Astrocyte of the cerebellum (primary cell): Measurements from ENCODE around the gene CHN1.
A peak's percentile ranks its signal among the peaks of the same experiment; 100 is the strongest.

ENCODE experiments used
- DNase-seq: peaks from one replicate; pipeline ENCODE4 v3.0.0-alpha.2; 2011; ENCODE audit warnings: low read depth
- H3K4me3 ChIP-seq: 2 replicates; pipeline ENCODE4 v1.5.1; 2011; ENCODE audit warnings: mild to moderate bottlenecking, low read depth, low read length, moderate library complexity
- in situ Hi-C: cut with HindIII; loops from 2 replicates; pipeline ENCODE4 v1.10.0; 2017; ENCODE audit warnings: low sequenced_read_pairs
- TF ChIP-seq, protein P1 (sequence below): IDR thresholded peaks from 2 replicates; pipeline ENCODE4 v1.5.1; 2012; ENCODE audit warnings: low read length, low read depth, moderate library complexity, mild to moderate bottlenecking; ENCODE audit errors: missing control alignments

CHN1 gene

DNA sequence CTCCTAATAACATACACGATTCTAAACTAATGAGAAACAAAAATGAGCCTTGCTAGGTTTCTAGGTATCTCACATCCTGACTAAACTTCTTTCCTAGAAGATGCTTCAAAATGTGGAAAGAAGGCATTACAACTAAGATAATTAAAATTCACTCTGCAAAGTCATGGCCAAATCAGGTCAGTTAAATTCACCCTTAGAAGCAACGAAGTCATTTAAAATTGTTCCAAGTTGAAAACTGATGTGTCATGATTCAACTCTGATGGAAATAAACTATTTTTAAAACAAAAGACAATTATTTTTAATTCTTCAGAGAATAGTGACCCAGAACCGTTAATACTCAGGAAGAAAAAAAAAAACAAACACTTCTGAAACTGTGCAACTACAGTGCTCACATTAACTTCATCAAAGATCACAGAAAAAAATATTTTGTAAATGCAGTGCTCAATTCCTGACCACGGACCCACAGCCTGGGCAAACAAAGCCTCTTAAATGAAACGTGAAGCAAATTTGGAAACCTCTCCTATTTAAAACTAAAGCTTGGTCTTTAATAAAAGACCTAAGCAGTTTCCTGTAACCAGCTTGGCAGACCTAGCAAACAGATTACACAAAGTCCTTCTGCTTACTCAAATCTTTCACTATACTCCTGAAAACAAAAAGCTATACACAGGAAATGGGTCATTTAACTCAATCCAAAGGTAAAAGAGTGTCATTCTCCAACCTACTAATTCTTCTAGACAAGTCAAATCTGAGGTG, 39.0 kb downstream of the CHN1 start:
- in situ Hi-C loops = no loop called here
- peak; percentile 82 for DNase-seq
- TF ChIP-seq, protein P1, sequence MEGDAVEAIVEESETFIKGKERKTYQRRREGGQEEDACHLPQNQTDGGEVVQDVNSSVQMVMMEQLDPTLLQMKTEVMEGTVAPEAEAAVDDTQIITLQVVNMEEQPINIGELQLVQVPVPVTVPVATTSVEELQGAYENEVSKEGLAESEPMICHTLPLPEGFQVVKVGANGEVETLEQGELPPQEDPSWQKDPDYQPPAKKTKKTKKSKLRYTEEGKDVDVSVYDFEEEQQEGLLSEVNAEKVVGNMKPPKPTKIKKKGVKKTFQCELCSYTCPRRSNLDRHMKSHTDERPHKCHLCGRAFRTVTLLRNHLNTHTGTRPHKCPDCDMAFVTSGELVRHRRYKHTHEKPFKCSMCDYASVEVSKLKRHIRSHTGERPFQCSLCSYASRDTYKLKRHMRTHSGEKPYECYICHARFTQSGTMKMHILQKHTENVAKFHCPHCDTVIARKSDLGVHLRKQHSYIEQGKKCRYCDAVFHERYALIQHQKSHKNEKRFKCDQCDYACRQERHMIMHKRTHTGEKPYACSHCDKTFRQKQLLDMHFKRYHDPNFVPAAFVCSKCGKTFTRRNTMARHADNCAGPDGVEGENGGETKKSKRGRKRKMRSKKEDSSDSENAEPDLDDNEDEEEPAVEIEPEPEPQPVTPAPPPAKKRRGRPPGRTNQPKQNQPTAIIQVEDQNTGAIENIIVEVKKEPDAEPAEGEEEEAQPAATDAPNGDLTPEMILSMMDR = no peak
- H3K4me3 ChIP-seq = no peak overlapping the region

DNA sequence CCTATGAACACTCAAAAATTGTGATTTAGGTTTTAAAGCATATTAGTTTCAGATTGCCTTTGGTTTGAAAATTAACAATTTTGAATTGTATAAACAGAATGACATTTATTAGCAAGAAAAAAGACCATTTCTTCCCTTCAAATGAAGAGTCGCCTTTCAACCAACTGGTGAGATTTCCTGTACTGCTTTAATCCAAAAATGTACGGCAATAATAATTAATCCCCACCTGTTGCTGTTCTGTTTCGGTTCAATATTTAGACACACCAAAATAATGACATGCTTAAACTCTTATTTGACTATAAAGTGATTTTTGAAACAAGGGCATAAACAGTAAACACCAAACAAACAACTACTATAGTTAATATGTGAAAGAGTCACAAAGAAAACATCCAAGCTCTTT, 39.6 kb downstream of the CHN1 start:
- DNase-seq = no peak
- no peak overlapping the region for H3K4me3 ChIP-seq
- TF ChIP-seq, protein P1 = no peak
- in situ Hi-C loops = no loop called here

DNA sequence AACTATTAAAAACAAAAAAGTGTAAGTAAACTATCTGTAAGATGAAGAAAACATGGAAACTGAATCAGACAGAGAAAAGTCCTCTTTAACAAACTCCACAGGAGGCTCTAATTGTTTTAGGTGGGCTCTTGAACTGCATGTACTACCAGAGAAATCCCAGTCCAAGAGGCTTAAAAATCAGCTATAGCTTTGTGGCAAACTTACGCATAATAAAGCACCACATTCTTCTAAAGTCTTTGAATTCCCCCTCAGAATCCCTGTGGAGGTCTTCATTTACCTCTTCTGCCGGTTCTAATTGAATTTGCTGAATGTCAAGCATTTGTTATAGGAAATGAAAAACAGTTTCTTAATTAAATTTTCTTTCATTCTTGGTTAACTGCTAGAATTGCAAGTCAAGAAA, 40.8 kb downstream of the CHN1 start:
- no peak for DNase-seq
- H3K4me3 ChIP-seq = no peak overlapping the region
- in situ Hi-C loops = no loop called here
- TF ChIP-seq, protein P1 = no peak

DNA sequence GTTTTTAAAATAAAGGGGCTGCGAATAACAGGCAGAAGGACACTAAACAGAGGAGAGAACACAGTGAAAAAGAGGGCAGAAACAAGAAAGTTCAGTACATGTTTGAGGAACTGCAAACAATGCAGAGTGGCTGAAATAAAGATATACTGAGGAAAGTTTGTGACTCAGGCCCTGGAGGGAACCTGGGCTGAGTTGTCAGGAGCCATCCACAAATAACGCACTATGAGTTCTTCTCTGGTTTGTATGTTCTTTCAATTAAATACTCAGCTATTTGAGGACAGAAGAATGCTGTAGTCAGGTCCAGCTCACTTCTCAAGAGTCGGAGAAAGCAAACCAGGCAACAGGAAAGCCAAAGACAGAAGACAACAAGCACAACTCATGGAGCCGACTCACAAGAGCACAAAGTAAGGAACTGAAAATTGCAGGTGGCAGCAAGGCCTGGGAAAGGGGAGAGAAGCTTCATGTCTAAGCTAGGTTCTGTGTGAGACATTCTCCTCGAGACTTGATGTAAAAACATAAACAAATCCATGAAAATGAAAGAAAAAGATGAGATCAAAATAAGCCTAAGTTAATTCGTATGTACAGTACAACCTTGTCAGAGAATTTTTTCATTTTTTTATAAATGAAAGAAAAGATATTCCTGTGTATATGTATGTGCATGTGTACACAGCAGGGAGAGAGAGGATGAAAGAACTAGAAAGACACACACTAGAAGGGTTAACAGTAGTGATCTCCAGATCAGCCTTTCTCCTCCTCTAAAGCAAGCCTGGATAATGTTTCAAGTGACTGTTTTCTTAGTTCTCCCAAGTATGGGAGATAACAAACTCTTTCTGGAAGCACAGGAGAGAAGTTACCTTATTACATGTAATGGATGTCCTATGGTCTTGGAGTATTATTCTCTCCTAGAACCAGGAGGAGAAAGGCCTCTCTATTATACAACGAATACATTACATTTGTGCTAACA, 41.5 kb downstream of the CHN1 start:
- no peak for DNase-seq
- TF ChIP-seq, protein P1 = no peak
- in situ Hi-C loops = no loop called here
- no peak overlapping the region for H3K4me3 ChIP-seq

DNA sequence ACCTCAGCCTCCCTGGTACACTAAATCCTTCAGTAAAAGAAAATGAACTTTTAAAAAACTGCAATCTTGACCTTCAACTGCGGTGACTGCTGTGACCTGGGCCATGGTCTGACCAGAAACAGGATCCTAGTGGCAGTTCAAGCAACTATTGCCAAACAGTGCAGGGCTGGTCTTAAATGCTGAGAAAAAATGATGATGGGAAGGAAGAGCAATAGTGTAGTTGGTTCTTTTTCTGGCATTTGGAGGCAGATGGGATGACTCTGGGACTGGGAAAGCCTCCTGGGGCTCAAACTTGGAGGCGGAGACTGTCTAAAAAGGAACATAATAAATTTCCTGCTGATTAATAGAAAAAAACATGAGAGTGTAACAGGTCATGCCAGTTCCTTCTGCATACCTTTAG, 45.4 kb downstream of the CHN1 start:
- no peak overlapping the region for H3K4me3 ChIP-seq
- in situ Hi-C loops = no loop called here
- DNase-seq = no peak
- TF ChIP-seq, protein P1 = no peak

DNA sequence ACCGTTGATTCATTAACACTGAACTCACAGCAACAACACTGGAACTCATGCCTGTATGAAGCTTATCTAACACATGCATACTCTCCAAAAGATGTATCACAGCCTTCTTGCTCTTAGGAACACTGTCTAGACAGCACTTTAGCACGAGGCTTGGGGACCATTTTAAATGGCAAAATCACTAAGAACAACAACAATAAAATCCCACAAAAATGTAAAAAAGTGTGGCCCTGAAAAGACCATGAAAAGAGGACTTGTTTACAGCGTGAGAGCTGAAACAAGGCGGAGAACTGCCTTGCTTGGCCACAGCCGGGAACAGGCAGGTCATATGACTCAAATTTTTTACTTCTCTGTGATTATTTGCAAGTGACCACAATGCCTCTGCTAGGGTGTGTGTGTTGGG, 48.1 kb downstream of the CHN1 start:
- no peak for DNase-seq
- H3K4me3 ChIP-seq = no peak overlapping the region
- TF ChIP-seq, protein P1 = no peak
- in situ Hi-C loops = no loop called here
